Sigmoid colon (tissue), 7 donors: ENCODE results near the gene SS18. TPM values are rescaled to one million over a fixed set of nuclear protein-coding genes. Genes with fewer than 3 reads are reported as not detected.

Experiments used
- DNase-seq: peaks from one replicate; pipeline ENCODE4 v3.0.0-alpha.2; 2019
- H3K27ac ChIP-seq, 4 donors: fragments of 200-600 bp; sonication (generic); one replicate each; pipeline ENCODE4 v1.5.1; 2016 to 2019; ENCODE audit warnings: mild to moderate bottlenecking in 1 of 4
- H3K27me3 ChIP-seq, 3 donors: fragments of 200-600 bp; sonication (generic); one replicate each; pipeline ENCODE4 v1.5.1; 2019; ENCODE audit warnings: mild to moderate bottlenecking in 1 of 3
- H3K36me3 ChIP-seq, 4 donors: fragments of 200-600 bp; sonication (generic); one replicate each; pipeline ENCODE4 v1.5.1; 2016 to 2019
- H3K4me1 ChIP-seq, 4 donors: fragments of 200-600 bp; sonication (generic); one replicate each; pipeline ENCODE4 v1.5.1; 2017 to 2019
- H3K4me3 ChIP-seq, 4 donors: fragments of 200-600 bp; sonication (generic); one replicate each; pipeline ENCODE4 v1.5.1; 2017 to 2019; ENCODE audit warnings: mild to moderate bottlenecking in 2 of 4, moderate library complexity in 1 of 4
- H3K9me3 ChIP-seq, 4 donors: fragments of 200-600 bp in 3 of 4; sonication (generic) in 3 of 4; one replicate each; pipeline versions ENCODE4 v1.5.1 to v1.6.1; 2013 to 2019
- EP300 ChIP-seq, 4 donors: sonication (generic); formaldehyde crosslinking; IDR thresholded peaks; one replicate each; pipeline ENCODE4 v1.6.1; 2017; ENCODE audit warnings: antibody characterized with exemption in 4 of 4
- POLR2A ChIP-seq, 2 donors: fragments of 450-650 bp; IDR thresholded peaks; one replicate each; pipeline ENCODE4 v1.6.1; 2016; ENCODE audit warnings: antibody characterized with exemption in 2 of 2, mild to moderate bottlenecking in 2 of 2, moderate library complexity in 2 of 2
- POLR2AphosphoS5 ChIP-seq, 4 donors: sonication (generic); formaldehyde crosslinking; IDR thresholded peaks; one replicate each; pipeline ENCODE4 v1.6.1; 2017; ENCODE audit warnings: antibody characterized with exemption in 4 of 4
- WGBS, 2 donors: extraction: QIAGEN DNeasy Blood & Tissue Kit; methylation state at CpG; one replicate each; pipeline ENCODE4 v1.1.7; 2013; 5-methylcytosine and 5-hydroxymethylcytosine counted together
- intact Hi-C: fragments of 100-400 bp; cut with DNase I; formaldehyde crosslinking; loops from one replicate; pipeline ENCODE4 v1.15.1; 2023
- polyA plus RNA-seq, 3 donors: library from polyadenylated mRNA; stranded (reverse); fragments of 200-250 nt; gene quantifications; one replicate each; pipeline ENCODE4 v1.2.3, GENCODE V29; 2013
- total RNA-seq, 4 donors: library from RNA; depleted of rRNA; stranded (reverse); fragments of >200 nt; gene quantifications; one replicate each; pipeline ENCODE4 v1.1.0, GENCODE V29; 2016
- TF ChIP-seq, protein P1 (sequence below), 4 experiments: fragments of 450-650 bp in 3 of 4; fragments of 200-600 bp in 1 of 4; IDR thresholded peaks; one replicate each; pipeline ENCODE4 v1.5.1; 2016 to 2019; ENCODE audit warnings: antibody characterized with exemption in 4 of 4, mild to moderate bottlenecking in 3 of 4, moderate library complexity in 2 of 4
- donor health status: healthy with polysubstance abuse.
- donor health status: Bipolar disorder and iron deficiency.
- donor health status: healthy.

Gene SS18
- total and polyA plus RNA-seq, 7 donors = 22.8 to 204 (median 89.2) TPM

DNA sequence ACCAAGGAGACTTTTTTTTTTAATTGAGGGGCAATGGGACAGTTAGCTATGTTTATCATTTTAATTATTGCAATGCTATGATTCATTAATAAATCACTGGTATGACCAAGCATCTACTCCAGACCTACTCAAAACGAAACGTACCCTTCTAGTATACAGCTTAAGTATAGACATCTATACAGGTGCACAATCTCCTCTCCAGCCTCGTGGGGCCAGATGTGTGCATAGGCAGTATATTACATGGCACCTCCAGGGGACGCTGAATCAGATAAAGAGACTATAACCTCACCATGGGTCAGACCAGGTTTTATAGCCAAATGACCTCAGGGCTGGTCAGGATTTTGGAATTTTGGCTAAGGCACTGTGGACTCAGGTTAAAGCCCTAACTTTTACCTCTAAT is 86.6 kb downstream of the SS18 start:
- no peak for TF ChIP-seq EP300 (IDR thresholded peaks at IDR 0.05)
- TF ChIP-seq POLR2AphosphoS5 (IDR thresholded peaks at IDR 0.05) = no peak
- TF ChIP-seq POLR2A (IDR thresholded peaks at IDR 0.05) = no peak
- 60 to 85% methylated on average over 4 of the region's 4 CpGs for WGBS, 2 donors
- no peak for DNase-seq

GRCh38 chr18:26003356-26003755 is 87.1 kb downstream of the SS18 start:
- Histone ChIP-seq H3K9me3 (no peaks in the 10 kb centered on the region), H3K36me3 (no peaks in the 10 kb centered on the region), H3K4me3 (no peak overlapping the region), H3K4me1 (no peaks in the 10 kb centered on the region), H3K27me3 (no peaks in the 10 kb centered on the region), H3K27ac (no peak overlapping the region)
- WGBS, 2 donors = 21 to 67% methylated on average over 2 of the region's 2 CpGs
- TF ChIP-seq, protein P1, sequence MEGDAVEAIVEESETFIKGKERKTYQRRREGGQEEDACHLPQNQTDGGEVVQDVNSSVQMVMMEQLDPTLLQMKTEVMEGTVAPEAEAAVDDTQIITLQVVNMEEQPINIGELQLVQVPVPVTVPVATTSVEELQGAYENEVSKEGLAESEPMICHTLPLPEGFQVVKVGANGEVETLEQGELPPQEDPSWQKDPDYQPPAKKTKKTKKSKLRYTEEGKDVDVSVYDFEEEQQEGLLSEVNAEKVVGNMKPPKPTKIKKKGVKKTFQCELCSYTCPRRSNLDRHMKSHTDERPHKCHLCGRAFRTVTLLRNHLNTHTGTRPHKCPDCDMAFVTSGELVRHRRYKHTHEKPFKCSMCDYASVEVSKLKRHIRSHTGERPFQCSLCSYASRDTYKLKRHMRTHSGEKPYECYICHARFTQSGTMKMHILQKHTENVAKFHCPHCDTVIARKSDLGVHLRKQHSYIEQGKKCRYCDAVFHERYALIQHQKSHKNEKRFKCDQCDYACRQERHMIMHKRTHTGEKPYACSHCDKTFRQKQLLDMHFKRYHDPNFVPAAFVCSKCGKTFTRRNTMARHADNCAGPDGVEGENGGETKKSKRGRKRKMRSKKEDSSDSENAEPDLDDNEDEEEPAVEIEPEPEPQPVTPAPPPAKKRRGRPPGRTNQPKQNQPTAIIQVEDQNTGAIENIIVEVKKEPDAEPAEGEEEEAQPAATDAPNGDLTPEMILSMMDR (IDR thresholded peaks at IDR 0.05) = no peak
- TF ChIP-seq POLR2A (IDR thresholded peaks at IDR 0.05) (no peak), POLR2AphosphoS5 (IDR thresholded peaks at IDR 0.05) (no peak), EP300 (IDR thresholded peaks at IDR 0.05) (no peak)
- DNase-seq = no peak
- intact Hi-C loops = no loop called here

More for the DNA sequence above, 86.6 kb downstream of the SS18 start:
- Histone ChIP-seq H3K36me3 (no peaks in the 10 kb centered on the region), H3K27ac (no peak overlapping the region), H3K27me3 (no peaks in the 10 kb centered on the region), H3K9me3 (no peaks in the 10 kb centered on the region), H3K4me1 (no peaks in the 10 kb centered on the region), H3K4me3 (no peak overlapping the region)
- intact Hi-C loops = no loop called here

DNA sequence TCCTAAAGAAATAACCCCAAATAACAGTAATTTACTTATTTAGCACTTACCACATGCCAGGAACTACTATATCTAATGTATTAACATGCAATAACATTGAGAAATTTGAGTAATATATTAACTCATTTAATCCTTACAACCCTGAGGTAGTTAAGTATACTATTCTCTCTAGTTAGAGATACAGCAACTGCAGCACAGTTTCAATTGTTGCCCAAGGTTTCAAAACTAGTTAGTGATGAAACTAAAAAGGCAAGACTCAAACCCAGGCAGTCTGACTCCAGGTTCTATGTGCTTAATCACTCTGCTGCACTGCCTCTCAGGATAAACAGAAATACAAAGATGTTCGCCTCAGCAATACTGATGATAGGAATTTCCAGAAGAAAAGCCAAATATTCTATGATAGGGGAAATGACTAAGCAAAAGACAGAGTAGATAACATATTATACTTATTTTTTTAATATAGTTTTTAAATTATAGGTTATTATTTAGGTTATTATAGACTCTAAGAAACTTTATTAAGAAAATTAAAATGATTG is 88.0 kb downstream of the SS18 start:
- WGBS, 2 donors = 87 to 88% methylated on average over 1 of the region's 1 CpG
- no peak for TF ChIP-seq POLR2AphosphoS5 (IDR thresholded peaks at IDR 0.05)
- no peak for TF ChIP-seq EP300 (IDR thresholded peaks at IDR 0.05)
- TF ChIP-seq, protein P1 (IDR thresholded peaks at IDR 0.05) = no peak
- TF ChIP-seq POLR2A (IDR thresholded peaks at IDR 0.05) = no peak
- H3K36me3 ChIP-seq = no peaks in the 10 kb centered on the region
- no peak overlapping the region for H3K27ac ChIP-seq
- H3K4me1 ChIP-seq = no peaks in the 10 kb centered on the region
- no peak overlapping the region for H3K4me3 ChIP-seq
- no peak for DNase-seq
- intact Hi-C loops = no loop called here
- H3K9me3 ChIP-seq = no peaks in the 10 kb centered on the region
- H3K27me3 ChIP-seq = no peaks in the 10 kb centered on the region

GRCh38 chr18:25998461-25998860 is 92.0 kb downstream of the SS18 start:
- no peak for DNase-seq
- H3K27ac ChIP-seq = no peak overlapping the region
- H3K4me1 ChIP-seq = no peaks in the 10 kb centered on the region
- TF ChIP-seq POLR2AphosphoS5 (IDR thresholded peaks at IDR 0.05) = no peak
- TF ChIP-seq, protein P1 (IDR thresholded peaks at IDR 0.05) = no peak
- no peak for TF ChIP-seq EP300 (IDR thresholded peaks at IDR 0.05)
- TF ChIP-seq POLR2A (IDR thresholded peaks at IDR 0.05) = no peak
- intact Hi-C loops = no loop called here
- no peaks in the 10 kb centered on the region for H3K9me3 ChIP-seq
- H3K27me3 ChIP-seq = no peaks in the 10 kb centered on the region
- no peaks in the 10 kb centered on the region for H3K36me3 ChIP-seq
- no peak overlapping the region for H3K4me3 ChIP-seq

GRCh38 chr18:25992566-25992965 is 97.8 kb downstream of the SS18 start:
- H3K4me3 ChIP-seq = no peak overlapping the region
- 83 to 87% methylated on average over 2 of the region's 2 CpGs for WGBS, 2 donors
- H3K27ac ChIP-seq = no peak overlapping the region
- TF ChIP-seq POLR2AphosphoS5 (IDR thresholded peaks at IDR 0.05) (no peak), POLR2A (IDR thresholded peaks at IDR 0.05) (no peak)
- no peak for DNase-seq
- no peaks in the 10 kb centered on the region for H3K9me3 ChIP-seq
- H3K27me3 ChIP-seq = no peaks in the 10 kb centered on the region
- no peaks in the 10 kb centered on the region for H3K4me1 ChIP-seq
- H3K36me3 ChIP-seq = no peaks in the 10 kb centered on the region
- intact Hi-C loops = no loop called here

DNA sequence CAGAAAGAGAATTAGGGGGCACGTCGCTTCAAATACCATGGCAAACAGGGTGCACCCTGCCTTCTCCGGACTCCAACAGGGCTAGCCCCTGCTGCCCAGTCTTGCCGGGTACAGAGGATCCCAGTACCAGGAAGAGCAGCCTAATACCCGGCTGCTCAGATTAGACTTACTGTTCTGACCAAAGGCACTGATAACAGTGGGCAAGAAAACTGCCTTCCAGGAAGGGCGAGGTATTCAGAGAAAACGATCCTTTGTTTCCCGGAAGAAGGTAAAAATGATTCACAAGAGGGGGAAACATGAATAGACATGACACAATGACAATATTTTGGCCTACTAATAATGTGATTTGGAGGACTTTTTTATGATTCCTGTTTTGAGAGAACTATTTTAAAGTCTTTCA is 99.9 kb downstream of the SS18 start:
- TF ChIP-seq EP300 (IDR thresholded peaks at IDR 0.05) (no peak), POLR2AphosphoS5 (IDR thresholded peaks at IDR 0.05) (no peak), POLR2A (IDR thresholded peaks at IDR 0.05) (no peak)
- TF ChIP-seq, protein P1 (IDR thresholded peaks at IDR 0.05) = no peak
- Histone ChIP-seq H3K9me3 (no peaks in the 10 kb centered on the region), H3K27me3 (no peaks in the 10 kb centered on the region), H3K4me3 (no peak overlapping the region), H3K36me3 (no peaks in the 10 kb centered on the region), H3K4me1 (no peaks in the 10 kb centered on the region), H3K27ac (no peak overlapping the region)
- 90 to 94% methylated on average over 8 of the region's 8 CpGs for WGBS, 2 donors
- no peak for DNase-seq
- intact Hi-C loops = no loop called here
